HG02938 (cell line): ENCODE measurements around the gene GATAD2A.
"Not testable (repeated sequence)": the region's sequence is repeated elsewhere in the genome, so short reads cannot be mapped to it uniquely, and the experiment has no call there.

Experiments used
- ATAC-seq: cut with Tn5 transposase; IDR thresholded peaks from one replicate; pipeline ENCODE4 v1.9.1; 2021; ENCODE audit warnings: mild to moderate bottlenecking, moderate library complexity; ENCODE audit not compliant: unreplicated experiment

GATAD2A gene

DNA sequence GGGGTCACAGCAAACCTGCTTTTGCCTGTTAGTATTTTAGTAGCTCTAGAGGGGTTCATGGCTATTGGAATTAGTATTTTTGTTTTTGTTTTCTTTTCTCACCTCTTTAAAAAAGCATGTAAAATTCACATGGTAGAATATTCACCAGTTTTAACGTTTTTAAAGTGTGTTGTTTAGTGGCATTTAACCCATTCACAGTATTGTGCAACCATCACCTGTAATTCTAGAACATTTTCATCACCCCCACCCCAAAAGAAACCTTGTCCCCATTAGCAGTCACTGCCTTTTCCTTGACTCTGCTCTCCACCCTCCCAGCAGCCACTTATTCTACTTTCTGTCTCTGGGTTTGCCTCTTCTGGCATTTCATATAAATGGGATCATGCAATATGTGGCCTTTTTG lies 39.8 kb downstream of the GATAD2A start:
- ATAC-seq: no peak

DNA sequence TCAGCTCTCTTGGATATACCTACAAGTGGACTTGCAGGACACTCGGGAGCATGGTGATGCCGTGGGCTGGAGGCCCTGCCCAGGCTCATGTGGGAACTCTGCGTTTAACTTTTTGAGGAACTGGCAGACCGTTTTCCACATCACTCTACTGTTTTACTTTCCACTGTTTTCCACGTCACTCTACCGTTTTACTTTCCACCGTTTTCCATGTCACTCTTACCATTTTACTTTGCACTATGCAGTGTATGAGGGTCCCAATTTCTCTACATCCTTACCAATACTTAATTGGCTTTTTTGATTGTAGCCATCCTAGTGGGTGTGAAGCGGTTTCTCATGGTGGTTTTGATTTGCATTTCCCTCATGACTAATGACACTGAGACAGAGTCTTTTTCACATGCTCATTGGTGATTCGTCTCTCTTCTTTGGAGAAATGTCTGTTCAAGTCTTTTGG lies 40.5 kb downstream of the GATAD2A start:
- ATAC-seq: no peak

DNA sequence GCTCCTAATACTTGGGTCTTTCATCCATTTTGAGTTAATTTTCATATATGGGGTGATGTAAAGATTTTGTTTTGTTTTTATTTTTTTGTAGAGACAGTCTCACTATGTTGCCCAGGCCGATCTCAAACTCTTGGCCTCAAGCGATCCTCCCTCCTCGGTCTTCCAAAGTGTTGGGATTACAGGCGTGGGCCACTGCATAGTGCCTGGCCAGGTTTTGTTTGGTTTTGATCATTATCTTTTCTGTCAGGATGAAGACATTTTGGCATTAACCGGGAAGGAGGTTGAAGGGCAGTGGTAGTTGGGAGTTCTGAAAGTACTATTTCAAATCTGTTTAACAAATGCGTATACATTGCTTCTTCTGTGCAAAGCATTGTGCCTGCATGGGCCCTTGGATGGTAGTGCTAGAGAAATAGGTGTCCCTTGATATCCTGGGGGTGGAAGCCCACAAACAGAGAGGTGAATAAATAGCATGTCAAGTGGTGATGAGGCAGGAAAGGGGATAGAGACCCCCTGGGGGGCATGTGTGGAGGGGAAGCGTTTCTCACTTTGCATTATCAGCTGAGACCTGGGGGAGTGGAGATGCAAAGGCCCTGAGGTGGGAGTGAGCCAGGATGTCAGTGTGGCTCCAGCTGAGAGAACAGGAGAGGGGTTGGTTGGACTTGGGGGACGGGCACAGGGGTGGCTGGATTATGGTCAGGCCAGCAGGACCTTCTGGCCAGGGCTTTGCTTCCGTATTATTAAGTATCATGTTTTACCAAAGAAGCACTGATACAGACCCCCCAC lies 41.4 kb downstream of the GATAD2A start:
- ATAC-seq: no peak

DNA sequence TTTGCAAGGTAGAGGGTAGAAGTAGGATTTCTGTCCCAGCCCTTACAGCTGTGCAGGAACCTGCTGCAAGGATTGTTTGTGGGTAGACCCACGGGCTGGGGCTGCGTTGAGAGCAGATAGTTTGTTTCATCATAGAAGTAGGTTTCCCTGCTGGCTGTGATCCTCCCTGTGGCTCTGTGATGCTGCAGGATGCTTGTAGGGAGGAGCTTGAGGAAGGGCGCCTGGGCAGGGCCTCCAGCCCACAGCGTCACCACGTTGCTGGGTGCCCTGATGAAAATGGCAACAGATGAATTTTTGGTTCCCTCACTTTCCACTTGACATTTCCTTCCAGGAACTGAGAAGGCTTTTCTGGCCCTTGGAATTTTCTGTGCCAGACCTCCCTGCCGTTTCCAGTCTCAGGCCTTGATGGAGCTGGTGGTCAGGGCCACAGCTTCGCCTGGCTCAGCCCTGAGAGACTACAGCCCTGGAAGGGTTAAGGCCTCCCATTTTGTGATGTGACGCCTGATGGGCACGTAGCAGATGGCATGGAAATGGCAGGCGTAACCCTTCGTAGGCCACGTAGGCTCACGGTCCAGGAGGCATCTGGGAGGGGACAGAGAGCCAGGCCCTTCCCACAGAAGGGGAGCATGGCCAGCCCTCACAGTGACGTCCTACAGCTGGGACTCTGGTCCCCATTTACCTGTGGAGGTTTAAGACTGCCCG lies 42.2 kb downstream of the GATAD2A start:
- ATAC-seq: no peak

DNA sequence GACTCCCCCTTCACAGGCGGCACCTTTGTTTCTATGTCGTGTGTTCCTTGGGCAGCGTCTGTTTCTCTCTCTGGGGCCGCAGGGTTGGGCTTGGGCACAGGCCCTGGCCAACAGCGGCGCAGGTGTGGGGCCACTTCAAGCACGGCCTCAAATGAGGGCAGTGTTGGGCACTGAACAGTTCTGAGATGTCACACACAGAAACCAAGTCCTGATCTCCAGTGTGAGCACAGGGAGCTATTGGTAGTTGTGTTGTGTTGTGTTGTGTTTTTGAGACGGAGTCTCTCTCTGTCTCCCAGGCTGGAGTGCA lies 42.7 kb downstream of the GATAD2A start:
- ATAC-seq: no peak

DNA sequence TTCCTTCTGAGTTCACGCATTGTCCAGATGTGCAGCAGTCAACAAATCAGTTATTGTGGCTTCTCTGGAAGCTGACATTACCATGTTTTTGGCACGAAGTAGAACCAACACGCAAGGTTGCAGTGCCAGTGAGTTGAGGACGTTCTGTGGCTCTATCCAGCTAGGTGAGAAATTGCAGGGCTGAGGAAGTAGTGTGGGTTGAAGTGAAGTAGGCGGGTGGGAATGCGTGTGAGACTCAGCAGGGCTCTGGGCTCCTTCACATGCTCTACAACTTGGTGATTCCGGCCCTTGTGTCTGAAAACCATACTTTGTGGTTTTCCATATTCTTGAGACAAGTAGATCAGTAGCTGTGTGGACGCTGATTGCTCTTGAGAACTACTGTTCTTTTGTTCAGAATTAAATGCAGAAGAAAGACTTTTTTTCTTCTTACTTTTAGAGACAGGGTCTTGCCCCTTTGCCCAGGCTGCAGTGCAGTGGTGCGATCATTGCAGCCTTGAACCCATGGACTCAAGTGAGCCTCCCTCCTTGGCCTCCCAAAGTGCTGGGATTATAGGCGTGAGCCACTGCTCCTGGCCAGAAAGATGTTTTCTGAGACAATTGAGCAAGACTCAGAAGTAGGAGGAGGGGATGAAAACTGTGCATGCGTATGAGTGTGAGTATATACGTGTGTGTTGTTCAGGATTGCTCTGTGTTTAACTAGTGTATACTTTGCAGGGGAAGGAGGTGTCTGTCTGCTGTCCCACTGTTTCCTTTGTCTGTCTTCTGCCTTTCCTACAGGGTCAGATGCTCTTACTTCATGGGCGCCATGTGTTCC lies 46.2 kb downstream of the GATAD2A start:
- ATAC-seq: no peak

DNA sequence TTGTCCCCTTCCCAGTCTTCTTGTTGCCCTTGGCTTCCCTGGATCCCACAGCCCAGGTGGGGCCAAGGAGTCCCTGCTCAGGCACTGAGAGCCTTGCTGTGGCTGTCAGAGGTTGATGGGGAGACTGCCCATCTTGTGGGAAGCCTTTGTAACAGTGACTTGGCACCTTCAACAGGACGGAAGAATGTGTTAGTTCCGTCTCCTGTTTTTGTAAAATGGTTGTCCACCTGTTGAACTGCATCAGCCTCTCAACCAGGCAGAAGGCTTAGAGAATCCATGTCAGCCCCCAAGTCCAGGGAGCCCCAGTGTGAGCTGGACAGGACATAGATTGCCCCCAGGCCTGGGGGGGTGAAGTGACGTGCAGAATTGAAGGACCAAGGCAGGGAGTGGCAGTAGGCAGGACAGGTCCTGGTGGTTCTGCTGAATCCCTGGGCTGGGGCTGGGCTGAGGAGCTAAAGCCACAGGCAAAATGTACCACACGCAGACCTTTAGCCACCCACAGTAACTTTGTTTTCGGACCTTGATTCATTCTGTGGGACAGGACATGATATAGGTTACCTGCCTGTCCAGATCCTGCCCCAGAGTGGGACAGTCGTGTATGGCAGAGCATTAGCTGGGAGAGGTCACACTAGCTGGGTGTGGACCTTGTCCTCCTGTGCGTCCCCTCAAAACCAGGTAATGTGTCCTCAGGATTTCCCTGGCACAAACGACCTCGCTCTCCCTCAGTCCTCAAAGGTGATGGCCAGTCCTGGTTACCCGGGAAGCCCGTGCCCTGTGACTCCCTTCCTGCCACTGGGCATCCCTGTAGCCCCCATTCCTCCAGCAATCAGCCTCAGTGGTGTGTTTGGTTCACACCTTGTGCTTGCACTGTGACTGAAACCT lies 47.0 kb downstream of the GATAD2A start:
- no peak for ATAC-seq

DNA sequence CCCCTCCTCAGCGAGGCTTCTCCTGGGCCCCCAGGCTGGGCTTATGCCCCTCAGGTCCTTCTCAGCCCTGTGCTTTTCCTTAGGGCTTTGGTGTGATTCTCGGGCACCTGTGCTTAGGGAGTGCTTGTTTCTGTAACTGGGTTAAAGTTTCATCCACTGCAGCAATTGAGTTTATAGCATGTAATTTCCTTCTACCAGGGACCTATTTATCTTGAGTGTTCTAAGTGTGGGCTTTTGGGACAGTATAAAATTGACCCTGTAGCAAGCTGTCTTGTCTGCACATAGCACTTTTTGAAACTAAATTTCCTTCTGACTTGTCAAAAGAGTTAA lies 47.6 kb downstream of the GATAD2A start:
- ATAC-seq: no peak

DNA sequence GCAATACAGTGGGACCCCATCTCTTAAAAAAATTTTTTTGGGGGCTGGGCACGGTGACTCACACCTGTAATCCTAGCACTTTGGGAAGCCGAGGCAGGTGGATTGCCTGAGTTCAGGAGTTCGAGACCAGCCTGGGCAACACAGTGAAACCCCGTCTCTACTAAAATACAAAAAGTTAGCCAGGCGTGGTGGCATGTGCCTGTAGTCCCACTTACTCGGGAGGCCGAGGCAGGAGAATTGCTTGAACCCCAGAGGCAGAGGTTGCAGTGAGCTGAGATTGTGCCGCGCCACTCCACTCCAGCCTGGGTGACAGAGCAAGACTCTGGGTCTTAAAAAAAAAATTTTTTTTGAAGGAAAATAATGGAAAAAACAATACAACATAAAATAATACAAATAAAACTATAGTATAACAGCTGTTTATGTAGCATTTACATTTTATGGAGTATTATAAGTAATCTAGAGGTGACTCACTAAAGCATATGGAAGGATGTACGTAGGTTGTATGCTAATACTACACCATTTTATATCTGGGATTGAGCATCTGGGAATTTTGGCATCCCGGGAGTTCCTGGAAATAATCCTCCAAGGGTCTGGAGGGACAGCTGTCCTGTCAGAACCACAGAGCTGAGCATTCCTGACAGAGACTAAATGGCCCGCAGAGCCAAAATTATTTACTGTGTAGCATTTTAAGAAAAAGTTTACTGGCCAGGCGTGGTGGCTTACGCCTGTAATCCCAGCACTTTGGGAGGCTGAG lies 49.9 kb downstream of the GATAD2A start:
- ATAC-seq: not testable (repeated sequence)

DNA sequence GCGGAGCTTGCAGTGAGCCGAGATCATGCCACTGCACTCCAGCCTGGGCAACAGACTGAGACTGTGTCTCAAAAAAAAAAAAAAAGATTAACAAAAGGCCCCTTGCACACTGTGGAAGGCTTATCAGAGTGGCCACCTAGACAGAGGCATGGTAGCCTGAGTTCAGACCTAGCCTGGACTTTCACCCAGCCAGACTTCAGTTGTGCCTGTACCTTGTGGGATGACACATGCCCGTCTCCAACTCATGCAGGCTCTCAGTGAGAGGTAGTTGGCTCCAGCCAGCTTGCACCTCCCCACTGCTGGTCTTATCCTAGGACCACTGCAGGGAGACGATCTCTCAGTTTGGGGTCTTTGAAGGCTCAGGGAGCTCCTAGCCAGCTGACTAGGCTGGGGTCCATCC lies 52.2 kb downstream of the GATAD2A start:
- ATAC-seq: no peak

DNA sequence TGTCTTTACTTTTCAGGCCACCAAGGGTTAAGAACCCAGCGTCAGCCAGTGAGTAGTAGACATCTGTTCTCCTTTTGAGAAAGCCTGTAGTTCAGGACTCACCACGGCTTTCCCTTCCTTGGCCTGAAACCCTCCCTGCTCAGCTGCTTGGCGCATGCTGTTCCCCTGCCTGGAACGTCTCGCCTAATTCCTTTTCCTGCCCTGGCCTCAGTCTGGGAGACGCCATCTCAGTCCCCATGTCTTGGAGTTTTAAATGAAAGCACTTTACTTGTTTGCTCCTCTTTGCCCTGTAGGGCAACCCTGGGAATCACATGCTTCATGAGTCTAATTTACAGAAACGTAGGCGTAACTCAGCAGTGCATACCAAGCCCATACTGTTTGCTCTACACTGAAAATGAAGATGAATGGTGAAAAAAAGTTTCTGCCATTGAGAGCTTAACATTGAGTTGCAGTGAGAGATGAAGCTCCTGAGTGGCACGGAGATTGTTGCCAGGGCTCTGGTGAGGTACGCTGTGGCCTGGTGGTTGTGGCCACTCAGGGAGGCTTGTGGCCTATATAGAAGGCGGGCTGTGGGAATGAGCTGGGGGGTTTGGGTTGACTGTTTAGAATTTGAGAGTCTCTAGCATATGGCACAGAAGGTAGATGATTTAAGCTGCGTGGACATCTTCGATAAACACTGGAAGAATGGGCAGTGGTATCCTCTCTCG lies 52.8 kb downstream of the GATAD2A start:
- ATAC-seq: no peak

DNA sequence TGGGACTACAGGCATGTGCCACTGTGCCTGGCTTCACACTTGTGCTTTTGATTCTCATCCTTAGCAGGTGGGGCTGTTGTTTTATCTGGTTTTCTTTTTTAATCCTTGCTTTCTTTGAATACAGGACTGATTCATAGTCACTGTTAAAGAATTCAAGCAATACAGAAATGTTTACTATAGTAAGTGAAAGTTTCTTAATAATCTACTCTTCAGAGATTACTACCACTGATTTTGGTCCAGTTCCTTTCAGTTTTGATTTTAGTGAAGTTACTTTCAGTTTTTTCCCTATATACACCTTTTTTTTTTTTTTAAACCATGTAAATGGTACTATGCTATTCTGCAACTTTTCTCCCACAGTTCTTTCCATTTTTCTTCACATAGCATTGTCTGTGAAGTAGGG lies 53.6 kb downstream of the GATAD2A start:
- ATAC-seq: no peak

DNA sequence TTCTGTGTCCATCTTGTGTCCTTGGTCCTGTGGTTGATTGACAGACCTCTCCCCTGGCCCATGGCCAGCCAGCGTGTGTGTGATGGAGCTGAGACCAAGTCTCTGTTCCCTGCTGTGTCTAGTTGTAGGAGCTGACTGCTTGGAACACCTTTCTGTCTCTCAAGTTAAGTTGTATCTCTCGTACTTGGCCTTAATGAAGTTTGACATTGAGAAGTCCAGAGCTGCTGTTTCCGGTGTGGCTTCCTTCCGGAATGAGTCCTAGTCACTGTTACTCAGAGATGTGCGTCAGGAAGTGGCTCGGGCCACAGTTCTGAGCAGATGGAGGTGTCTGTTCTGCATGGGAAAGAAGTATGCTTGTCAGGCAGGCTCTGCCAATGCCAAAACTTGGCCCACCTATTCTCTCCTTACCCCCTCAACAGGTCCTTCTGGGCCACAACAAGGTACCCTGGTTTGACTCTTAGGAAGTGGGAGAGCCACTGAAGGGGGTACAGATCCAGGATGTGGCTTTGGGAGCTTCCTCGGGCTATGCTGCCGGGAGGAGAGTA lies 54.3 kb downstream of the GATAD2A start:
- no peak for ATAC-seq

DNA sequence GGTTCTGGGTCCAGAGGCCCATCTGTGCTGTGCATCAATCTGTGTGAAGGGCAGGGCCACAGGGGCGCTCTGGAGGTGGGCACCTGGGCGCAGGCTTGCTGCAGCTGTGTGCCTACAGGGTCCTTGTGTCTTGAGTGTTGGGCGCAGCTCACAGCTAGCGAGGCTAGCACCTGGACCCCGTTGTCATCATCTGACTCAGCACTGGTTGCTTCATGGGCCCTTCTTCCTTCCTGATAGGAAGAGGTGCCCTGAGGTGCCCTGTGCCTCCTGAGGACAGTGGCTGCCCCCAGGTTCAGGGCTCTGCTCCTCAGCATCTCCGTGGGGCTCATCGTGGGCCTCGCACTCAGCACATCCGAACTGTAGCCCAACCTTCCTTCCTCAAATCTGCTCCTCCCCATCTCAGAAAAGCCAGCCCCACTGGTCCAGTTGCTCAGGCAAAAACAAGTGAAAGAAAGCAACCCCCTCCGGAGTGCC lies 54.8 kb downstream of the GATAD2A start:
- no peak for ATAC-seq

DNA sequence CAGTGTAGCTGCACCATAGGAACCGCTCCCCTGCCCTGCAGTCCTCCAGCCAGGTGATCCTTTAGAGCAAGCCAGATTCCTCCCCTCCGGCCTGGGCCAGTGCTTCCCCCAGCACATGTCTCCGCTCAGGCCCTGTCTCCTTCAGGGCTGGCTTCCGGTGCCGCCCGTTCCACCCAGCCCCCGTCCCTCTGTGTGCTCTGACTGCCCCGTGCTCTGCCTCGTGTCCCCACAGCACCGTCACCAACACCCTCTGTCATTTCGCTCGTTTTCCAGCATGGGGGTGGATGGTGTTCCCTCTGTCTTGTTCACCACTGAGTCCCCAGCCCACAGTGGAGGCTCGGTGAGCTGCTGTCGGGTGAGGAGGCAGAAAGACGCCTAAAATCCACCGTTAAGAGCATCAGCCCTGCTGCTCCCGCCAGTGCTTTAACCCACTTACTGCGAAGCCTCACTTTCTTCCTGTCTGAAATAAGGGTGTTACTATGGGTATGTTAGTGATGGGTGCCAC lies 55.3 kb downstream of the GATAD2A start:
- no peak for ATAC-seq

DNA sequence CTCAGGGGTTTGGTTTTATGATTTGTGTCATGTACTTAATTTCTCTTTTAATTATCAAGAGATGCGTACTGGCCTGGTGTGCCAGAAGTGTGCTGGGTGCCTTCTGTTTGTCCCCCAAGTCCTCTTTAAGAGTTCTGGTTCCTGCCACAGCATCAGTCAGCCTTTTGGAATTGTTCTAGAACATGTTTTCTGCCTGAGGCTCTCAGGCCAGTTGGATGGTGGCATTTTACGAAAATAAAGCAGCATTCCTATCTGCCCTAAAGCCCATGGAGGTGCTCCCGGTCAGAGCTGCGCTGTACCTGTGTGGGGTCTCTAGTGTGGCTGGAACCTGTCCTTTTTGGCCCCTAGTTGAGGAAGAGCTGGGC lies 55.8 kb downstream of the GATAD2A start:
- ATAC-seq: no peak

DNA sequence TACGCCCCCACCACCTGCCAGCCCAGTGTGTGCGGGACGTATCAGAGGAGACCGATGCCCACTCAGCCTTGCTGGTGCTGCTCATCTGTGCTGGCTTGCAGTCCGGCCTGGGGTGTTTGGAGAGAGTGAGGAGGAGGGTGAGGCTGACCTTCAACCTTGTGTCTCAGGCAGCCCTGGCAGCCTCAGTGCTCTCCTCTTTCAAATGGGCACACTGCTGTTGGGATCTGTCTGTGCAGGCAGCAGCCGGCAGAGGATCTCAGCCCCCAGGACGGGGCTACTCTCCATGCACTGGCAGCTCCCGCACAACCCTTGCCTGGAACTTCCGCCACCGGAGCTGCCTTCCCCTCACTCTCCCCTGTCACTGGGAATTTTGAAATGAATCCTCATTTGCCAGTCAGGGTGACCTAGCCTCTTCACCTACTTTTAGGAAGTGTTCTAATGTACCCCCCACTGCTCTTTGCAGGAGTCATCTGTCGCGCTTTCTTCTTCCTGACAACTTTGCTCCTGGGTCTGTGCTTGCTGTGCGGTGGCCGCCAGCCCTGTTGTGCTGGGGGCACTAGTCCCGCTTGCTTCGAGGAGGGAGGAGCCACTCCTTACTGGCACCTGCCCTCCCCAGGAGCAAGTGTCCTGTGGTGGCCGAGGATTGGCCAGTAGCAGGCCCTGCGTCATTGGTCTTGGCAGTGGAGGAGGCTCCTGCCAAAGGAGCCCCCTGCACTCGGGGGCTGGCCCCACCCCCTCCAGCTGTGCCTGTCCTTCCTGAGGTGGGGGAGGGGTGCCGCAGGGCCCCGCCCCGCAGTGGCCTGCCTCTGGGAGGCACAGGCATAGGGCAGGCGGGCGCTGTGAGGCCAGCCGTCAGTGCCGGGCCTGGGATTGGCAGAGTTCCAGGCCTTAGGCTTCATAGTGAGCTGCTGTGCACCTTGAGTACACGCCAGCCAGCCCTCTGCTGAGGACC lies 56.5 kb downstream of the GATAD2A start:
- ATAC-seq: no peak
